ENCODE data around the gene SIK3.

- TF ChIP-seq CTCF (IDR thresholded peaks at IDR 0.05) (no peak), POLR2A (IDR thresholded peaks at IDR 0.05) (no peak)
These were observed 148.0 kb downstream of the SIK3 start for GRCh38 chr11:116950210-116950609.

Data from heart left ventricle (tissue), 13 donors.